D721Med (cell line): ENCODE measurements around the gene PTGER4.
"Not testable (repeated sequence)": the region's sequence is repeated elsewhere in the genome, so short reads cannot be mapped to it uniquely, and the experiment has no call there.

Source experiments
- DNase-seq: peaks from one replicate; pipeline ENCODE4 v3.0.0; 2011; ENCODE audit warnings: low spot score; ENCODE audit not compliant: insufficient read length
- FAIRE-seq: peaks from 2 replicates; lab custom pipeline; 2011; peaks lifted over from hg19 to GRCh38; lab: Jason Lieb, UNC
- TF ChIP-seq, protein P1 (sequence below): IDR thresholded peaks from 2 replicates; pipeline ENCODE4 v1.5.1; 2012; ENCODE audit warnings: mild to moderate bottlenecking, control low read depth; ENCODE audit not compliant: insufficient read depth; ENCODE audit errors: missing control alignments

PTGER4 gene

DNA sequence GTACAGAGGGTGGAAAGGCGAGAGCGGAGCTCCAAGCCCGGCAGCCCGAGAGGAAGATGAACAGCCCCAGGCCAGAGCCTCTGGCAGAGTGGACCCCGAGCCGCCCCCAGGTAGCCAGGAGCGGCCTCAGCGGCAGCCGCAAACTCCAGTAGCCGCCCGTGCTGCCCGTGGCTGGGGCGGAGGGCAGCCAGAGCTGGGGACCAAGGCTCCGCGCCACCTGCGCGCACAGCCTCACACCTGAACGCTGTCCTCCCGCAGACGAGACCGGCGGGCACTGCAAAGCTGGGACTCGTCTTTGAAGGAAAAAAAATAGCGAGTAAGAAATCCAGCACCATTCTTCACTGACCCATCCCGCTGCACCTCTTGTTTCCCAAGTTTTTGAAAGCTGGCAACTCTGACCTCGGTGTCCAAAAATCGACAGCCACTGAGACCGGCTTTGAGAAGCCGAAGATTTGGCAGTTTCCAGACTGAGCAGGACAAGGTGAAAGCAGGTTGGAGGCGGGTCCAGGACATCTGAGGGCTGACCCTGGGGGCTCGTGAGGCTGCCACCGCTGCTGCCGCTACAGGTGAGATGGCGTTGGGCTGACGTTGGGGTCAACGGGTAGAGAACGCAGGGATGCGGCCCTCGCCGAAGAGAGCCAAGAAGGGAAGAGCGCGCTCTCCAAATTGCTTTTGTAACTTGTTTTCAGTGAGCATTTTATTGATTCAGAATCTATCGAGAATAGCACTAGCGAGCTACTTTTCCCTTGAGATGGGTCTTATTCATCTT, at the start of gene PTGER4:
Gene PTGER4 (plus strand): TSS at position 3 of the 769 bp plus-strand sequence. CDS start 1,079 bp downstream, outside the sequence.
- FAIRE-seq (no peak), DNase-seq (no peak)
- TF ChIP-seq, protein P1, sequence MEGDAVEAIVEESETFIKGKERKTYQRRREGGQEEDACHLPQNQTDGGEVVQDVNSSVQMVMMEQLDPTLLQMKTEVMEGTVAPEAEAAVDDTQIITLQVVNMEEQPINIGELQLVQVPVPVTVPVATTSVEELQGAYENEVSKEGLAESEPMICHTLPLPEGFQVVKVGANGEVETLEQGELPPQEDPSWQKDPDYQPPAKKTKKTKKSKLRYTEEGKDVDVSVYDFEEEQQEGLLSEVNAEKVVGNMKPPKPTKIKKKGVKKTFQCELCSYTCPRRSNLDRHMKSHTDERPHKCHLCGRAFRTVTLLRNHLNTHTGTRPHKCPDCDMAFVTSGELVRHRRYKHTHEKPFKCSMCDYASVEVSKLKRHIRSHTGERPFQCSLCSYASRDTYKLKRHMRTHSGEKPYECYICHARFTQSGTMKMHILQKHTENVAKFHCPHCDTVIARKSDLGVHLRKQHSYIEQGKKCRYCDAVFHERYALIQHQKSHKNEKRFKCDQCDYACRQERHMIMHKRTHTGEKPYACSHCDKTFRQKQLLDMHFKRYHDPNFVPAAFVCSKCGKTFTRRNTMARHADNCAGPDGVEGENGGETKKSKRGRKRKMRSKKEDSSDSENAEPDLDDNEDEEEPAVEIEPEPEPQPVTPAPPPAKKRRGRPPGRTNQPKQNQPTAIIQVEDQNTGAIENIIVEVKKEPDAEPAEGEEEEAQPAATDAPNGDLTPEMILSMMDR = no peak

DNA sequence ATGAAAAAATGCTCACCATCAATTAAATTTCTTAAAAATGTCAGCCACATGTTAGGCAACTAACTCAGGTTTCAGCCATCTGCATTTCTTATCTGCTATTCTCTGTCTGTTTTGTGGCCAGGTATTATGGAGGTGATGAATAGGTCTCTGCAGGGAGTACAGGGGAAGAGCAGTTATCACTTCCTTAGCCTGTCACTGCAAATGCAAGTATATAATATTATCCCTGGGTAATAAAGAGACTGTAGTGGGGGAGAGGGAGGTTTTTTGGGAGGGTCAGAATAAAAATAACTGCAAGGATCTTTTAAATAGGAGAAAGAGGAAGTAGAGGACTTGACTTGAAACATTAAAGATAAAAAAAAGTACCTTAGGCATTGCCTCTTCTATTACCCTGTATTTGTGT, 49.6 kb upstream of the PTGER4 start:
- no peak for DNase-seq
- TF ChIP-seq, protein P1 = no peak

DNA sequence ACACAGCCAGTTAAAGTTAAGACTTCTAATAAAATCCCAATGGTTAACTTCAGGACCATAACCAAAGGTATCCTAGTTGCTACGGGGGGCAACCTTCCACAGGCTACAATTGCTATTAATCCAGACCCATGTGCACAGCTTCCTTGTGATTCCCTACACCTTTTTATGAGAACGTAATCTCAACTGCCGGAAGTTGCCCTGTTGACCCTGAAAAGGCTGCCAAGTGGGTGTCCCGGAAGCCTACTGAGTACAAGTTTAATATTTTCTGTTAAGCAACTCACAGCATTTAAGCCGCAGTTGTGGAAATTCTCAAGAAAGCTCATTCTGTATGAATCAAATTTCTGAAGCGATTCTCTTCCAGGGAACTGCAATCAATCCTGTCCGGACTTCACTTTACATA, 48.5 kb upstream of the PTGER4 start:
- FAIRE-seq (no peak), DNase-seq (no peak)
- TF ChIP-seq, protein P1 = no peak

More for the DNA sequence above, 49.6 kb upstream of the PTGER4 start:
- no peak for FAIRE-seq

DNA sequence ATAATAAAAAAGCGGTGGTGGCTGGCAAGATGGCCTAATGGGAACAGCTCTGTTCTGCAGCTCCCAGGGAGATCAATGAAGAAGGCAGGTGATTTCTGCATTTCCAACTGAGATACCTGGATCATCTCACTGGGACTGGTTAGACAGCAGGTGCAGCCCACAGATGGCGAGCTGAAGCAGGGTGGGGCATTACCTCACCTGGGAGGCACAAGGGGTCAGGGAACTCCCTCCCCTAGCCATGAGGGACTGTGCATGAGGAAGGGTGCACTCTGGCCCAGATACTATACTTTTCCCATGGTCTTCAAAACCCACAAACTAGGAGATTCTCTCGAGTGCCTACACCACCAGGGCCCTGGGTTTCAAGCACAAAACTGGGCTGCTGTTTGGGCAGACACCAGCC, 45.6 kb upstream of the PTGER4 start:
- TF ChIP-seq, protein P1 = no peak
- FAIRE-seq (no peak), DNase-seq (no peak)

DNA sequence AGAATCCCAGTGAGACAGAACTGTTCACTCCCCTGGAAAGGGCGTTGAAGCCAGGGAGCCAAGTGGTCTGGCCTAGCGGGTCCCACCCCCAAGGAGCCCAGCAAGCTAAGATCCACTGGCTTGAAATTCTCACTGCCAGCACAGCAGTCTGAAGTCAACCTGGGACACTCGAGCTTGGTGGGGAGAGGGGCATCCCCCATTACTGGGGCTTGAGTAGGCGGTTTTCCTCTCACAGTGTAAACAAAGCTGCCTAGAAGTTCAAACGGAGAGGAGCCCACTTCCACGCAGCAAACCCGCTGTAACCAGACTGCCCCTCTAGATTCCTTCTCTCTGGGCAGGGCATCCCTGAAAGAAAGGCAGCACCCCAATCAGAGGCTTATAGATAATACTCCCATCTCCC, 45.1 kb upstream of the PTGER4 start:
- FAIRE-seq (no peak), DNase-seq (no peak)
- TF ChIP-seq, protein P1 = no peak

DNA sequence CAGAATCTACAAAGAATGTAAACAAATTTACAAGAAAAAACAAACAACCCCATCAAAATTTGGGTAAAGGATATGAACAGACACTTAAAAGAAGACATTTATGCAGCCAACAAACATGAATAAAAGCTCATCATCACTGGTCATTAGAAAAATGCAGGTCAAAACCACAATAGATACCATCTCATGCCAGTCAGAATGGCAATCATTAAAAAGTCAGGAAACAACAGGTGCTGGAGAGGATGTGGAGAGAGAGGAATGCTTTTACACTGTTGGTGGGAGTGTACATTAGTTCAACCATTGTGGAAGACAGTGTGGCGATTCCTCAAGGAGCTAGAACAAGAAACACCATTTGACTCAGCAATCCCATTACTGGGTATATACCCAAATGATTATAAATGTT, 40.2 kb upstream of the PTGER4 start:
- FAIRE-seq, DNase-seq: not testable (repeated sequence)

DNA sequence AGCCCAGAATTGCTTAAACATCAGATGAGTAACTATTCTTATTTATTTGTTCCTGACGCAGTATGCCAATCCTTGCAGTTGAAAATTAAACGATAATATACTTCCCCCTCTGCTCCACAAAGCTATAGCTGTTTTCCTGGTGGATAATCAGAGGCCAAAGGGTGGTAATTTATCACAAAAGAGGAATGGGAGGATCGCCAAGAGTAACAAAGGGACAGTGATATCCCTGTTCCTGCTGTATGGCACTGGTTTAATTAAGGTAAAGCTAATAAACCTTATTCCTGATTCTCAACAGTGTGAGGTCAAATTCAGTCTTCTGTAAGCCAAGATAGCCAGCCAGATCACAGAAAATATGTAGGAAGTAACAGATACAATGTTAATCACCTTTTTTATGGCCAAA, 33.4 kb upstream of the PTGER4 start:
- FAIRE-seq = no peak
- DNase-seq = no peak
- TF ChIP-seq, protein P1 = no peak
